H9 (cell line): ENCODE results near the gene ITGA4. TPM values are rescaled to one million over a fixed set of nuclear protein-coding genes. Genes with fewer than 3 reads are reported as not detected.

Source experiments
- DNase-seq: peaks from one replicate; pipeline ENCODE4 v3.0.0-alpha.2; 2017
- H2AFZ ChIP-seq: one replicate; pipeline ENCODE4 v1.6.1; 2013; ENCODE audit warnings: mild to moderate bottlenecking, low read length, control low read depth, moderate library complexity
- H2AK5ac ChIP-seq: 2 replicates; pipeline ENCODE4 v1.6.1; 2013; ENCODE audit warnings: low read length, control low read depth, mixed read lengths; ENCODE audit not compliant: insufficient read length
- H2BK120ac ChIP-seq: one replicate; pipeline ENCODE4 v1.6.1; 2013; ENCODE audit warnings: low read depth, mild to moderate bottlenecking, low read length, control low read depth, inconsistent platforms; ENCODE audit not compliant: poor library complexity, severe bottlenecking
- H2BK12ac ChIP-seq: 2 replicates; pipeline ENCODE4 v1.6.1; 2013; ENCODE audit warnings: low read length, control low read depth, mixed read lengths, low read depth; ENCODE audit not compliant: insufficient read length
- H2BK15ac ChIP-seq: 2 replicates; pipeline ENCODE4 v1.6.1; 2013; ENCODE audit warnings: low read depth, low read length, control low read depth
- H2BK20ac ChIP-seq: one replicate; pipeline ENCODE4 v1.6.1; 2013; ENCODE audit warnings: low read depth, mild to moderate bottlenecking, low read length, control low read depth, inconsistent platforms; ENCODE audit not compliant: poor library complexity, severe bottlenecking
- H2BK5ac ChIP-seq: 2 replicates; pipeline ENCODE4 v1.6.1; 2013; ENCODE audit warnings: low read length, control low read depth, mixed read lengths; ENCODE audit not compliant: insufficient read length
- H3K14ac ChIP-seq: 2 replicates; pipeline ENCODE4 v1.6.1; 2013; ENCODE audit warnings: low read length, control low read depth; ENCODE audit not compliant: insufficient read depth
- H3K18ac ChIP-seq: 2 replicates; pipeline ENCODE4 v1.6.1; 2013; ENCODE audit warnings: low read depth, mild to moderate bottlenecking, mixed read lengths, low read length, control low read depth; ENCODE audit not compliant: insufficient read length
- H3K23ac ChIP-seq: 2 replicates; pipeline ENCODE4 v1.6.1; 2013; ENCODE audit warnings: low read length, control low read depth, mixed read lengths, low read depth; ENCODE audit not compliant: insufficient read length
- H3K23me2 ChIP-seq: 2 replicates; pipeline ENCODE4 v1.6.1; 2013; ENCODE audit warnings: low read depth, mild to moderate bottlenecking, mixed read lengths, low read length, control low read depth; ENCODE audit not compliant: insufficient read length, poor library complexity, severe bottlenecking
- H3K27ac ChIP-seq: 2 replicates; pipeline ENCODE4 v1.5.1; 2013; ENCODE audit warnings: low read length, control low read depth, mixed read lengths, low read depth; ENCODE audit not compliant: insufficient read length
- H3K27me3 ChIP-seq: 2 replicates; pipeline ENCODE4 v1.6.1; 2013; ENCODE audit warnings: low read length, control low read depth, inconsistent platforms; ENCODE audit not compliant: insufficient read depth
- H3K4ac ChIP-seq: 2 replicates; pipeline ENCODE4 v1.6.1; 2013; ENCODE audit warnings: low read depth, mild to moderate bottlenecking, control low read depth, inconsistent platforms, low read length, moderate library complexity
- H3K4me1 ChIP-seq: 2 replicates; pipeline ENCODE4 v1.6.1; 2013; ENCODE audit warnings: low read length, control low read depth, inconsistent platforms; ENCODE audit not compliant: insufficient read depth
- H3K4me2 ChIP-seq: 2 replicates; pipeline ENCODE4 v1.6.1; 2013; ENCODE audit warnings: low read length, control low read depth, mixed read lengths; ENCODE audit not compliant: insufficient read length, insufficient read depth
- H3K56ac ChIP-seq: 2 replicates; pipeline ENCODE4 v1.6.1; 2013; ENCODE audit warnings: low read depth, mild to moderate bottlenecking, mixed read lengths, low read length, control low read depth; ENCODE audit not compliant: insufficient read length
- H3K79me1 ChIP-seq: 2 replicates; pipeline ENCODE4 v1.6.1; 2013; ENCODE audit warnings: low read depth, mild to moderate bottlenecking, moderate library complexity, low read length, control low read depth, inconsistent platforms; ENCODE audit not compliant: insufficient read depth, poor library complexity, severe bottlenecking
- H3K79me2 ChIP-seq: 2 replicates; pipeline ENCODE4 v1.6.1; 2013; ENCODE audit warnings: low read length, control low read depth, inconsistent platforms; ENCODE audit not compliant: insufficient read depth
- H3K9ac ChIP-seq: 2 replicates; pipeline ENCODE4 v1.6.1; 2013; ENCODE audit warnings: low read length, control low read depth, mixed read lengths; ENCODE audit not compliant: insufficient read length; ENCODE audit errors: extremely low read depth
- H3K9me3 ChIP-seq: one replicate; pipeline ENCODE4 v1.6.1; 2013; ENCODE audit warnings: low read depth, low read length, inconsistent platforms; ENCODE audit not compliant: control insufficient read depth
- H3T11ph ChIP-seq: one replicate; pipeline ENCODE4 v1.6.1; 2013; ENCODE audit warnings: mild to moderate bottlenecking, low read length, control low read depth, inconsistent platforms
- H4K20me1 ChIP-seq: one replicate; pipeline ENCODE4 v1.6.1; 2013; ENCODE audit not compliant: control insufficient read depth, insufficient read length, insufficient read depth
- H4K5ac ChIP-seq: 2 replicates; pipeline ENCODE4 v1.6.1; 2013; ENCODE audit warnings: low read depth, mild to moderate bottlenecking, mixed read lengths, low read length, control low read depth; ENCODE audit not compliant: insufficient read length
- H4K8ac ChIP-seq: replicated peaks from 2 replicates; pipeline ENCODE4 v1.6.1; 2013; ENCODE audit warnings: low read length, control low read depth, mixed read lengths, low read depth; ENCODE audit not compliant: insufficient read length
- H4K91ac ChIP-seq: 2 replicates; pipeline ENCODE4 v1.6.1; 2013; ENCODE audit warnings: low read depth, mild to moderate bottlenecking, moderate library complexity, mixed read lengths, low read length, control low read depth; ENCODE audit not compliant: insufficient read length
- H3K27ac Mint-ChIP-seq, 3 experiments: 2 replicates in 2 of 3; 3 replicates in 1 of 3; pipeline ENCODE4 v1.8.0; 2020 to 2021; ENCODE audit warnings: mixed read lengths in 3 of 3, mild to moderate bottlenecking in 1 of 3, moderate library complexity in 1 of 3
- H3K27me3 Mint-ChIP-seq: 2 replicates; pipeline ENCODE4 v1.8.0; 2021; ENCODE audit warnings: low read depth, mild to moderate bottlenecking, moderate library complexity, mixed read lengths
- H3K36me3 Mint-ChIP-seq, 3 experiments: 2 replicates in 2 of 3; 3 replicates in 1 of 3; pipeline ENCODE4 v1.8.0; 2020 to 2021; ENCODE audit warnings: low read depth in 3 of 3, mixed read lengths in 3 of 3; ENCODE audit not compliant: insufficient read depth in 1 of 3
- H3K4me1 Mint-ChIP-seq, 2 experiments: 2 replicates each; pipeline ENCODE4 v1.8.0; 2020; ENCODE audit warnings: mixed read lengths in 2 of 2
- H3K4me3 Mint-ChIP-seq, 2 experiments: 2 replicates in 1 of 2; 3 replicates in 1 of 2; pipeline ENCODE4 v1.8.0; 2020 to 2021; ENCODE audit warnings: mild to moderate bottlenecking in 2 of 2, mixed read lengths in 2 of 2, moderate library complexity in 1 of 2
- H3K9me3 Mint-ChIP-seq, 2 experiments: 2 replicates in 1 of 2; 3 replicates in 1 of 2; pipeline ENCODE4 v1.8.0; 2020; ENCODE audit warnings: mild to moderate bottlenecking in 2 of 2, mixed read lengths in 2 of 2, moderate library complexity in 1 of 2
- CTCF ChIP-seq: fragments of 200-600 bp; sonication (generic); conservative IDR thresholded peaks from 3 replicates; pipeline ENCODE4 v1.8.0; 2021; ENCODE audit warnings: antibody characterized with exemption, mild to moderate bottlenecking
- WGBS: extraction: QIAGEN DNeasy Blood & Tissue Kit; methylation state at CpG from one replicate; pipeline ENCODE4 v1.1.7; 2013; ENCODE audit warnings: missing lambda C conversion rate, low lambda C conversion rate, mixed read lengths; ENCODE audit not compliant: insufficient read length; ENCODE audit errors: extremely low coverage; 5-methylcytosine and 5-hydroxymethylcytosine counted together
- total RNA-seq: library from RNA; stranded (reverse); gene quantifications from 2 replicates; pipeline ENCODE4 v1.2.1, GENCODE V29; 2021

Gene ITGA4
- total RNA-seq, 1 experiment from 2014 or later: 1.3 TPM

GRCh38 chr2:181420259-181421130 is 36.7 kb upstream of the ITGA4 start:
- Histone ChIP-seq H3K79me2 (no peaks in the 10 kb centered on the region), H2BK12ac (no peak overlapping the region), H2BK120ac (no peak overlapping the region), H2BK20ac (no peak overlapping the region), H3K23me2 (no peaks in the 10 kb centered on the region), H3K4me1 (no peaks in the 10 kb centered on the region), H4K5ac (no peak overlapping the region), H4K91ac (no peak overlapping the region), H3K27ac (no peak overlapping the region), H3K4me2 (no peak overlapping the region), H3K79me1 (no peaks in the 10 kb centered on the region), H4K8ac (no peak overlapping the region), H3K9me3 (no peaks in the 10 kb centered on the region), H3K23ac (no peak overlapping the region), H3T11ph (no peak overlapping the region), H3K18ac (no peak overlapping the region), H3K9ac (no peak overlapping the region), H3K14ac (no peak overlapping the region), H2BK5ac (no peak overlapping the region), H4K20me1 (no peaks in the 10 kb centered on the region), H2AFZ (no peak overlapping the region), H3K27me3 (no peaks in the 10 kb centered on the region), H2AK5ac (no peak overlapping the region), H3K56ac (no peak overlapping the region), H3K4ac (no peak overlapping the region), H2BK15ac (no peak overlapping the region)
- TF ChIP-seq CTCF: no peak
- H3K4me3 Mint-ChIP-seq: no peak overlapping the region
- H3K36me3 Mint-ChIP-seq: peaks cover 0 to 3% (median 0%) of the 10 kb centered on the region in 3 experiments; a peak in 2 of 7 replicates
- H3K9me3 Mint-ChIP-seq: peaks cover 3 to 5% of the 10 kb centered on the region in 2 experiments; a peak in 1 of 5 replicates
- H3K27ac Mint-ChIP-seq: peak overlapping the region in 1 of 3 experiments; percentile 42; a peak in 1 of 7 replicates
- no peaks in the 10 kb centered on the region for H3K27me3 Mint-ChIP-seq
- no peak for DNase-seq
- WGBS: no CpG with 5 or more reads among the region's 6 CpGs
- peaks cover 6 to 11% of the 10 kb centered on the region in 2 experiments for H3K4me1 Mint-ChIP-seq
